HAP-1 (cell line): ENCODE data around the gene UROC1.

ENCODE experiments used
- DNase-seq, 2 experiments: peaks; one replicate each; pipeline ENCODE4 v3.0.0-alpha.2; 2016 to 2020; ENCODE audit warnings: low spot score in 2 of 2
- H3K27me3 ChIP-seq: fragments of 250-450 bp; sonication (Bioruptor Pico); 2 replicates; pipeline ENCODE4 v1.5.1; 2020; ENCODE audit warnings: low read depth, mild to moderate bottlenecking, moderate library complexity
- H3K36me3 ChIP-seq: fragments of 250-450 bp; sonication (Bioruptor Pico); replicated peaks from 2 replicates; pipeline ENCODE4 v1.5.1; 2020; ENCODE audit warnings: mild to moderate bottlenecking
- H3K4me1 ChIP-seq: fragments of 250-450 bp; sonication (Bioruptor Pico); 2 replicates; pipeline ENCODE4 v1.5.1; 2020; ENCODE audit warnings: mild to moderate bottlenecking
- H3K4me3 ChIP-seq: fragments of 250-450 bp; sonication (Bioruptor Pico); 2 replicates; pipeline ENCODE4 v1.5.1; 2020; ENCODE audit warnings: mild to moderate bottlenecking, moderate library complexity
- H3K9me3 ChIP-seq: fragments of 250-450 bp; sonication (Bioruptor Pico); 2 replicates; pipeline ENCODE4 v1.5.1; 2020; ENCODE audit warnings: mild to moderate bottlenecking, moderate library complexity
- in situ Hi-C: fragments of 300-500 bp; cut with MboI; formaldehyde crosslinking; loops from 3 replicates; pipeline ENCODE4 v1.14.3; 2020; ENCODE audit warnings: low sequenced_read_pairs, inconsistent platforms, mixed read lengths

UROC1 gene

DNA sequence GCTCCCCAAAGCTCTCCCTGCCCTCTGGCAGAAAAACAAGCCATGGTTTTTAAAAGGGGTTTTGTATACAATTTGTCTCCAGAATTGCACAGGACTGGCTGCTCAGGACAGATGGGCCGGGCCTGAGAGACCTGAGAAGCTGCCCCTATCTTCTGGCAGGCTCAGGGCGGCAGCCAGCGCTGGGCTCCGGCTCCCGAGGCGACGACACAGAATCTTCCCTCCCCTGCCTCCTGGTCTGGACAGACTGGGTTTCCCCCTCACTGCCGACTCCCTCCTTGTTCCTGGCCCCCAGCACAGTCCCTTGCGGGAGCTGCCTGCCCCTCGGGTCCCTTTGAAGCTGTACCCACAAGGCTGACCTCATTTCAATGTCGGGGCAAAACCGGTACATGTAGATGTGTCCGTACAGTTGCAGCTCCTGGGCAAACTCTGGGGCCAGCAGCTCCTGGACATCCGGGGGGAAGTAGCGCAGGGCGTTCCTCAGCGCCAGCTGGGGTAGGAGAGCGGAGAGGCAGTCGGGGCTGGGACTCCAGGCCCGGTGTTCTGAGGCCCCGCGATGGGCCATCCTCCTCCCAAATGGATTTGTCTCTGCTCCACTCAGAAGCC lies 7.2 kb downstream of the UROC1 start:
- no peaks in the 10 kb centered on the region for H3K27me3 ChIP-seq
- H3K4me3 ChIP-seq: no peak overlapping the region
- no peaks in the 10 kb centered on the region for H3K9me3 ChIP-seq
- in situ Hi-C loops: no loop called here
- H3K4me1 ChIP-seq: no peaks in the 10 kb centered on the region
- DNase-seq: no peak
- H3K36me3 ChIP-seq: no peaks in the 10 kb centered on the region

DNA sequence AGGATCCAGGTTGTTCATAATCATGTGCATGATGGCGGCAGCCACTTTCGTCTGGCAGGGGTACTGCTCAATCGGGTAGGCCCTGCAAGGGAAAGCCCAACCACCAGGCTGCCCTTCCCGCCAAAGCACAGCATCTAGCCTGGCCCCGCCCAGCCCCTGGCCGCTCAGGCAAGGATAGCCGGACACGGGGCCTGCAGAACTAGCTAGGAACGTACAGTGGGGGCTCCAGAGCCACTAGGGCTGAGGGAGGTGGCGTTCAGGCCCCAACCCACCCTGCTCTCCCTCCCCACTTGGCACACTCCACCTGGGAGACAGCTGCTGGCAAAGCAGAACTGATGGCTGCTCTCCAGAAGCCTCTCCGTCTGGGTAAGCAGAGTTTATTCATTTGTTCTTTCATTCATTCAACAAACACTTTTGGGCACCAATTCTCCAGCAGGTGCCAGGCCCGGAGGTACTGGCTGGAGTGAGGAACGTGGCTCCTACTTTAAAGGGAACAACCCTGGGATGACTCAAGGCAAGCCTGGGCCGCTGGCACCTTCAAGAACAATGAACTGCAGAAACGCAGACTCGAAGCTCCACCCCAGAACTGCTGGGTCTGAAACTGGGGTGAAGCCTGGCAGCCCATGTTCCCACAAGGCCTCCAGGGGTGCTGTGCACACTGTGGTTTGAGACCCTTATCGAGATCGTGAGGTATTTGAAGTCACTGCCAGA lies 7.8 kb downstream of the UROC1 start:
- Histone ChIP-seq H3K4me3 (no peak overlapping the region), H3K27me3 (no peaks in the 10 kb centered on the region), H3K36me3 (no peaks in the 10 kb centered on the region), H3K9me3 (no peaks in the 10 kb centered on the region), H3K4me1 (no peaks in the 10 kb centered on the region)
- DNase-seq: no peak
- in situ Hi-C loops: no loop called here

DNA sequence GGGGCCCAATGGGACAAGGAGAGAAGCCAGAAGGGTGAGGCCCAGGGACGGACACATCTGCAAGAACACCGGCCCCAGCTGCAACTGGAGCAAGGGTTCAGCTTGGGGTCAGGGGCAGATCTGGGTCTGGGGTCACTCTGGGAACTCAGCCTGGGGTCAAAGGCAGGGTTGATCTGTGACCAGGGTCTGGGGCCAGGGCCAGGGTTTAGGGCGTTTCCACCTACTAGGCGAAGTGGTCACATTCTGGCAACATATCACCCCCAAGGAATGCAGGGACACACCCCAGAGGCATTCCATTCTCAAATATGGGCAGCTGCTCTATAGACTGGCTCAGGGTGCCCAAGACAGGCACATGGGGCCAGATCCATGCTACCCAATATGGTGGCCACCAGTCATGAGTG lies 9.0 kb downstream of the UROC1 start:
- no peak for DNase-seq
- H3K27me3 ChIP-seq: no peaks in the 10 kb centered on the region
- no peaks in the 10 kb centered on the region for H3K9me3 ChIP-seq
- in situ Hi-C loops: no loop called here
- H3K4me1 ChIP-seq: no peaks in the 10 kb centered on the region
- H3K4me3 ChIP-seq: no peak overlapping the region
- H3K36me3 ChIP-seq: no peaks in the 10 kb centered on the region

DNA sequence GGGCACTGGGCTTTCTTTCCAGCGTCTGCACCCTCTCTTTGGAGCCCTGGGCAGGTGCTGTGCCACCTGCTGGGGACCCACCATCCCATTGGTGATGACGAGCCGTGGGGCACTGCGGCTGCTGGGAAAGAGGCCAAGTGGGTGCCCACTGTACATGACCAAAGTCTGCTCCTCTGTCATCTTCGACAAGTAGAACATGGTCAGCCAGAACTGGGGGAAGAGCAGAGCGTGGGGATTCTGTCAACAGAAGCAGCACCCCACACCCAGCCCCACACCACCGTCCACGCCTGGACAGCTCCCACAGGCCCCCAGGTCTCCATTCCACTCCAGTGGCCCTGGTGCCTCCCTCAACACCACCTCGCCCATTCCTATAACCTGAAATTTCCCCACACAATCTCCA lies 9.7 kb downstream of the UROC1 start:
- Histone ChIP-seq H3K36me3 (no peaks in the 10 kb centered on the region), H3K9me3 (no peaks in the 10 kb centered on the region), H3K4me3 (no peak overlapping the region), H3K4me1 (no peaks in the 10 kb centered on the region), H3K27me3 (no peaks in the 10 kb centered on the region)
- in situ Hi-C loops: no loop called here
- DNase-seq: no peak

DNA sequence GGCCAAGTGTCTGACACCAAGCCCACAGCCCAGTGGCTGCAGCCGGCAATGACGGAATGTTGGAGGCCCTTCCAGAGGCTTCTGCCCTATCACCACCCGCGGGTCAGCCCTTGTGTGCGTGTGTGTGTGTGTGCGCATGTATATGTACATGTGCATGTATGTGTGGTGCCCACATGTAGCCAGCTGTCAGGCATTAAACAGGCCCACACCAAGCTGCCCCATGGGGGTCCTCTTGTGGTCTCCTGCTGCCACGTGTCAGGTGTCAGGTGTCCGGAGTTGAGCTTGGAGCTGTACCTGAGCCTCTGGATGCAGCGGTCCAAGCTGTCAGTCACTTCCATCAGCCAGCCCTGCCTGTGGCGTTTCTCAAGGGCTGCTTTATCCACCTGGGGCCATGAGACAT lies 13.9 kb downstream of the UROC1 start:
- H3K36me3 ChIP-seq: no peaks in the 10 kb centered on the region
- no peak for DNase-seq
- in situ Hi-C loops: no loop called here

DNA sequence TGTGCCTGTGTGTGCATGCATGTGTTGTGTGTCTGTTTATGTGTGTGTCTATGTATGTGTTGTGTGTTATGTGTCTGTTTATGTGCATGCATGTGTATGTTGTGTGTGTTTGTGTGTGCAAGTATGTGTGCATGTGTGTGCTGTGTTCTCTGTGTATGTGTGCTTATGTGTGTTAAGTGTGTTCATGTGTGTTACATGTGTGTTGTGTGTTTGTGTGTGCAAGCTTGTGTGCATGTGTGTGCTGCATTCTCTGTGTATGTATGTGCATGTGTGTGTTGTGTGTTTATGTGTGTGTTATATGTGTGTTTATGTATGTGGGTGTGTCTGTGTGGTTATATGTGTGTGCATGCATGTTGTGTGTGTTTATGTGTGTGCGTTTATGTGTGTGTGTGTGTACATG lies 14.9 kb downstream of the UROC1 start:
- H3K36me3 ChIP-seq: no peaks in the 10 kb centered on the region
- no peak overlapping the region for H3K4me3 ChIP-seq
- H3K9me3 ChIP-seq: no peaks in the 10 kb centered on the region
- H3K4me1 ChIP-seq: no peaks in the 10 kb centered on the region
- H3K27me3 ChIP-seq: no peaks in the 10 kb centered on the region
- in situ Hi-C loops: no loop called here
- no peak for DNase-seq

More for the DNA sequence above, 13.9 kb downstream of the UROC1 start:
- no peaks in the 10 kb centered on the region for H3K9me3 ChIP-seq
- H3K4me3 ChIP-seq: no peak overlapping the region
- no peaks in the 10 kb centered on the region for H3K4me1 ChIP-seq
- no peaks in the 10 kb centered on the region for H3K27me3 ChIP-seq

DNA sequence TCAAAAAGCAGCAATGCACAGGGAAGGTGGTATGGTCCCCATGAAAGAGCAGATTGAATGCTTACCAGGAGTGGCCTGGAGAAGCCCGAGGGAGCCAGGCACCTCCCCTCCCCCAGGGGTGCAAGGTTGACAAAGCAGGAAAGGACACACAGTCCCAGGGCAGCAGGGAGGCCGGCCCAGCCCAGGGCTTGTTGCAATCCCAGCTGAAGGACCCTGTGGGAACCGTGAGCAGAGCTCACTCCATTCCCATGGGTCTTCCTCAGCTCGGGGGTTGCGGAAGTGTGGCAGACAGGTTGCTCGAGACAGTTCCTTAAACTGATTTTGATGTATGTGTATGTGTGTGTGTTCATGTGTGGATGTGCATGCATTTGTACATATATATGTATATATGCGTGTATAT lies 15.8 kb downstream of the UROC1 start:
- Histone ChIP-seq H3K36me3 (no peaks in the 10 kb centered on the region), H3K27me3 (no peaks in the 10 kb centered on the region), H3K4me1 (no peaks in the 10 kb centered on the region), H3K4me3 (no peak overlapping the region), H3K9me3 (no peaks in the 10 kb centered on the region)
- DNase-seq: no peak
- in situ Hi-C loops: no loop called here

DNA sequence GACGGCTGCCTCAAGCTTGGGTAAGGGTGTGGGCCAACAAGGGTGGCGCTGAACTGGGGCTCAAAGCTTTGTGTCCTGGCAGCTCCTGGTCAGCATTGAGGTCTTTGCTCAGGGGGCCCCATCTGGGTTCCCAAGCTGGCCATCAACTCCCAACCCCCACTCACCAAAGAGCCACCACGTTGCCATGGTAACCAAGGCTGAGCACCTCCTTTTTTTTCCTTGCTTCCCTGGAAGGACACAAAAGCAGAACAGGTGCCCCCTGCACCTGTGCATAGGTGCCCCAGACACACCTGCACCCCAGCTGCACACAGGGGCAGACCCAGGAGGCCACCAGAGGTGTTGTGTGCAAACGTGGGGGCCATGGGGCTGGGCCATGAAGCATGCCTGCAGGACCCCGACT lies 16.5 kb downstream of the UROC1 start:
- DNase-seq: no peak
- in situ Hi-C loops: no loop called here

DNA sequence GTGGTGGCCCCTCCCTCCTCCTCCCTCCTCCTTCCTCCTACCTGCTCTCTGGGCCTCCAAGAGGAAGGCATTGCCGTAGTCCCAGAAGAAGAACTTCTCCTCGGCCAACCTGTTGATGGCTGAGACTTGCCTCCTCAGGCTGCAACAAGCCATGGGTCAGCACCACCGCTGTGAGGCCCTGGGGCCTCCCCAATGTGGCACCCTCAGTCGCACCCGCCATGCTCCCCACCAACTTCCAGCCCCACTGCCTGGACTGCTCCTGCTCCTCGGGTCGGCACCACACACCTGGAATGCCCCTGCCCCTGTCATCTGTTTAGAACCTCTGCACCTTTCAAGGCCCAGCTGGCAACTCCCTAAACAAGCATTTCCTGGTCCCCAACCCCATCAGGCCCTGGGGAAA lies 17.6 kb downstream of the UROC1 start:
- in situ Hi-C loops: no loop called here
- H3K4me1 ChIP-seq: no peaks in the 10 kb centered on the region
- no peaks in the 10 kb centered on the region for H3K27me3 ChIP-seq
- no peak for DNase-seq
- H3K4me3 ChIP-seq: no peak overlapping the region
- no peaks in the 10 kb centered on the region for H3K36me3 ChIP-seq
- H3K9me3 ChIP-seq: no peaks in the 10 kb centered on the region

More for the DNA sequence above, 16.5 kb downstream of the UROC1 start:
- H3K4me3 ChIP-seq: no peak overlapping the region
- no peaks in the 10 kb centered on the region for H3K9me3 ChIP-seq
- H3K27me3 ChIP-seq: no peaks in the 10 kb centered on the region
- H3K36me3 ChIP-seq: no peaks in the 10 kb centered on the region
- no peaks in the 10 kb centered on the region for H3K4me1 ChIP-seq

DNA sequence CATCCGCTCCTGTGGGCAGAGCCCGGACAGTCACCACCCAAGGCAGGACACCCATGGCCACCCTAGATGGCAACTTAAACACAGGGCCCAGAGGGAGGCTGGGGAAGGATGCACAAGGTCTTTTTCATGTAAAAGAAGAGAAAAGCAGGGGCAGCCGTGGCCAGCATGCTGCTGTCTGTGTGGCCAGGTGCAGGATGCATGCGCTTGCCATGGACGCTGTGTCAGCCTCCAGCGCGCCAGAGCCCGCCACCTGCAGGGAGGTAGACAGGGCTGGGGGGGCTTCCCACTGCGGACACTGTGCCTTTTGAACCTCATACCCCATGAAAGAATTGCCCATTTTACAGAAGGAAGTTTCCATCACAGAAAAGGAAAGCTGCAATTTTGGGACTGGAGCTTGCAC lies 18.2 kb downstream of the UROC1 start:
- in situ Hi-C loops: no loop called here

DNA sequence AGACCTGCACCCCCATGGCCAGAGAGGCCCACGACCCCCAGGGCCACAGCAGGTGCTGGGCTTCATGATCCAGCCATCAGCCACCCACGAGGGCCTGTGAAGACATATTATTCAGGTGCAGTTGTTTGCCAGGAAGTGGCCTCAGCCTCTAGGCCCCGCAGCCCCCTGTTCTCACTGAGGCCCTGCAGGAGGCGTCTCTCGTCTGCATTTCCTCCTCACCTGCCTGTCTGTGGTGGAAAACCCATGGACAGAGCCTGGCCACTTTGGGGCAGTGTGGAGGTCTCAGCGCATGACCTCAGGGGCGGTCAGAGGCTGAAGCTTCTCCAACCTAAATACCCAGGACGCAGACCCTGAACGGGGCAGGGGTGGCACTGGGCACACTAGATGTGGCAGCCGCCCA lies 18.6 kb downstream of the UROC1 start:
- Histone ChIP-seq H3K27me3 (no peaks in the 10 kb centered on the region), H3K4me1 (no peaks in the 10 kb centered on the region), H3K9me3 (no peaks in the 10 kb centered on the region), H3K36me3 (no peaks in the 10 kb centered on the region), H3K4me3 (no peak overlapping the region)
- no peak for DNase-seq
- in situ Hi-C loops: no loop called here

More for the DNA sequence above, 18.2 kb downstream of the UROC1 start:
- DNase-seq: no peak
- no peaks in the 10 kb centered on the region for H3K9me3 ChIP-seq
- no peaks in the 10 kb centered on the region for H3K4me1 ChIP-seq
- H3K27me3 ChIP-seq: no peaks in the 10 kb centered on the region
- H3K36me3 ChIP-seq: no peaks in the 10 kb centered on the region
- no peak overlapping the region for H3K4me3 ChIP-seq

DNA sequence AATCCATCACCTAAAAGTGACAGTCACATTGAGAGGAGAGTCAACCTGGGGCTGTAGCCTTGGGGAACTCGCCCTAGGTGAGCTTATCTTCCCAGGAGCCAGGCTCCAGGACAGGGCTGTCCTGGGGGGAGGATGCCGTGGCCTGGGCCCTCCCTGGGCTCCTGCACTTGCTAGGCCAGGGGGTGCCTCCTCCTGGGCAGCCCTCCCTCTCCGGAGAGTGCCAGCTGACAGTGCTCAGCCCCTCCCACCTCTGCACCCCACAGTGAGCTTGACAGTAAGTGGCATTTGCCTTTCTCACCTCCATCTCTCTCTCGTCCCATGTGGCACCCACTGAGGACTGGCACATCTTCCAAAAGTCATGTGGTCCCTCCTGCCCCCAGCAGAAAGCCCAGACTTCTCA lies 19.1 kb downstream of the UROC1 start:
- H3K4me3 ChIP-seq: no peak overlapping the region
- no peaks in the 10 kb centered on the region for H3K4me1 ChIP-seq
- in situ Hi-C loops: no loop called here
- no peaks in the 10 kb centered on the region for H3K27me3 ChIP-seq
- no peak for DNase-seq
- H3K9me3 ChIP-seq: no peaks in the 10 kb centered on the region
- H3K36me3 ChIP-seq: no peaks in the 10 kb centered on the region

DNA sequence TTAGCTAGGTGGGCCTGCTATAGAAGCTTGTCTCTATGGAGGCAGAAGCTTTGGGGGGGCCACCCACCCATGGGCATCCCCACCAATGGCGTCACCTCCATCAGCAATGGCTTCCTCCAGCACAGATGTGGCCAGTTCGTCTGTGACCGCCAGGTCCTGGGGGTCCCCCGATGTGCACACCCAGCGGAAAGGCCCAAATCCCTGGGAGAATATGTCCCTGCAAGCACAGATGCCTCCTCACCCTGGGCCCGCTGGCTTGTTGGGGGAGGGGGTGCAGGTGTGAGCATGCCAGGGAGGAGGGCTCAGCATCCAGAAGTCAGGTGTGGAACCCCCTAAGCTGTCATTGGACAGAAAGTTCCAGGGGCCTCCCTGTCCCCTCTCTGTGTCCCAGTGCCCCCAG lies 19.6 kb downstream of the UROC1 start:
- Histone ChIP-seq H3K4me3 (no peak overlapping the region), H3K27me3 (no peaks in the 10 kb centered on the region), H3K4me1 (no peaks in the 10 kb centered on the region), H3K9me3 (no peaks in the 10 kb centered on the region), H3K36me3 (no peaks in the 10 kb centered on the region)
- DNase-seq: no peak
- in situ Hi-C loops: no loop called here

DNA sequence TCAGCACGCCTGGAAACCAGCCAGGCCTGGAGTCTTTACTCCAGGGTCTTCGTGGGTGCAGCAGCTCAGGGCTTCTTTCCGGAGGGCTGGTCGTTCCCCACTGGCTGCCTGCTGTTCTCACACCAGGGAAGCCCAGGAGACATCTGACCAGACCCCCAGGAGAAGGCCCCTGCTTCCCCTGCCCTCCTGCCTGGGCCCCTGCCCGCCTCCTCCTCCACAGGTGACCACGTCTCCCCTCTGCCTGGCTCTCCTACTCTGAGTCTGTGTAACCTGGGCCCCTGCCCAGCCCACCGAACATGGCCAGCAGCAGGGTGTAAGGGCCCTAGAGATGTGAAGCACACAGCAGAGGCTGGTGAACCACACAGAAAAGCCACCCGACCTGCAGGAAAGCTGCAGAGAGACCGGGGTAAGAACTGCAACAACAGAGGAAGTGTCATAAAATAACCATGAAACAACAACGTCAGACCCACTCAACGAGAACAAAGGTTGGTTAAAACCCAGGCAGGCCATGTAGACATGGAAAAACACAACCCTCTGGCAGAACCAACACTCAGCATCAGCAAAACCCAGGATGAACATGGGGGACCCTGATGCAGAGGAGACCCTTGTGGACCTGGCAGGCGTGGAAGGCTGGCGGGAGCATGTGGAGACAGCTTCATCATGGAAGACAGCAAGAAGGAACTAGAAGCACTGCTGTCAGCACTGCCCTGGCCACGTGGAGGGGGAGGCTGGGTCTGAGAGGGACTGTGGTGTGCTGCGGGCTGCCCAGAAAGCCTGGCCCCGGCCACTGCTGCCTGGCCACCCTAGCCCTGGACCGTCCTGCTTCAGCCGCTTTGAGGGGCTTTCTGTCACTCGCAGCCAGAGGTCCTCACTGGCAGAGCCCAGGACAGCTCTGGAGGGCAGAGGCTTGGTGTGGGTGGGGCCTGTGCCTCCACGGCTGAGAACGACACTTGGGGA lies 20.4 kb downstream of the UROC1 start:
- no peaks in the 10 kb centered on the region for H3K4me1 ChIP-seq
- H3K9me3 ChIP-seq: no peaks in the 10 kb centered on the region
- no peak overlapping the region for H3K4me3 ChIP-seq
- no peaks in the 10 kb centered on the region for H3K27me3 ChIP-seq
- in situ Hi-C loops: no loop called here
- no peaks in the 10 kb centered on the region for H3K36me3 ChIP-seq
- no peak for DNase-seq
